HG02678 (cell line): Measurements from ENCODE around the gene NIN.
"Not testable (repeated sequence)": the region's sequence is repeated elsewhere in the genome, so short reads cannot be mapped to it uniquely, and the experiment has no call there.

Source experiments
- ATAC-seq: cut with Tn5 transposase; IDR thresholded peaks from one replicate; pipeline ENCODE4 v1.9.1; 2021; ENCODE audit warnings: mild to moderate bottlenecking, moderate library complexity; ENCODE audit not compliant: unreplicated experiment

NIN gene

DNA sequence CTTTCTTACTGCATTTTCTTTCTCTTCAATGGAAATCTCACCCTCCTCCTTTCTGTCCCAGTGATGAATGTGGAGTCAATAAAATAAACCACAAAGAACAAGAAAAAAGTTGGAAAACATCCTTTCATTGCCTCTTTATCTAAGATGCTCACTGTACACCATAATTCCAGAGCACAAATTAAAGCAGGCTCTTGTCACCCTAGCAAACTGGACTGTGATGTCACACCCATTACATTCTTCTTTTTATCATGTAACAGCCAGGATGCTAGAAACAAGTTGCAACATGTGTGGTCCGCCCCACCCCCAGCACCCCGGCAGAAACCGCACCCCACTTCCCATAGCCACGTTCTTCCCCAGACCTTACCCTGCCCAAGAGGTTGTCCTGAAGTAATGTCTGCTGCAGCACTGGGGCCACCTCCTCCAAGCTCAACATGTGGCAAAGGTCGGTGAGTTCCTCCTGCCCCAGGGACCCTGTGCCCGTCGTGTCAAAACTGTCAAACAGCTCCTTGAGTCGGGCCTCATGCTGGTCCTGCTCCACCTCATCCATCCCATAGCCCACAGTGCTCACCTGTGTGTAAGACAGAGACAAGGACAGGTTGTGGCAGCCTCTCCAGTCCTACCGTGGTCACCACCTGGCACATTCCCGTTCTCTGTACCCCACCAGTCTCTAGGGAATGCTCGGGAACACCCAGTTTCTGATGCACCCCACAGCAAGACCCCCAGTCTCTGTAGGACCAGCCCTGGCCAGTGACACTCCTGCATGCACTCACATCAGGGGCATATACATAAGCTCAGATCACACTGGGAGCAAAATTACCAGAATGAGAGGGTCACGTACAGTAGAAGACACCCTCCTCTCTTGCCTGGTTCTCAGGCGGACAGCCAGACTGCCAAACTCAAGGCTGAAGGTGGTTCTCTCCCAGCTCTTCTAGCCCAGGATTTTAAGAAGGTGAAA, 9.2 kb downstream of the NIN start:
- ATAC-seq, result no peak

DNA sequence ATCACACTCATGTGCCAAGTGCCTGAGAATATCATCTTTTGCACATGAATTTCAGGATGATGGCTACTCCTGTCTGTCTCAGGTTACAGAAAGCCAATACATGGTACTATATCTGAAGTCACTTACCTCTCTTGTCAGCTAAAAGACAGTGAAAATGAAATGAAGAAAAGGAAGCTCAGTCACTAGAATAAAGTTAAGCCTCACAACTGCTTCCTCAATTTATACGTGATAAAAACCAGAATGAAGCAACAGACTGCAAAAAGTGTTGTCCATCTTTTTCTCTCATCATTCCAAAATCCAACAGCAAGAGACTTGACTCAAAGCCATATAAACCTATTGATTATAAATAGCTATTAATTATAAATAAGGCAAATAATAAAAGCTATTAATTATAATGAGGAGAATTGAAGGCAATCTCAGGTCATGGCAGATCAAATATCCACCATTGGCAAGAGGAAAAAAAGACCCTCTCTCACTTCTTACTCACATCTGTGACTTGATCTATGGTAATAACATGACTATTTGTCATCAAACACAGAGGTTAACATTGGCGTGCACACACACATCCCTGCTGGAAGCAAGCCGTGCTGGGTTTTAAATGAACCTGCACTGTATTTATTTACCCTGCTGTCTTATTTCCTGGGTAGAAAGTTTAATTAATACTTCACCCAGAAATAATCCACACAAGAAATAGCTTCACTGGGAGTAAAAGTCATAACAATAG, 10.0 kb downstream of the NIN start:
- ATAC-seq, result no peak

DNA sequence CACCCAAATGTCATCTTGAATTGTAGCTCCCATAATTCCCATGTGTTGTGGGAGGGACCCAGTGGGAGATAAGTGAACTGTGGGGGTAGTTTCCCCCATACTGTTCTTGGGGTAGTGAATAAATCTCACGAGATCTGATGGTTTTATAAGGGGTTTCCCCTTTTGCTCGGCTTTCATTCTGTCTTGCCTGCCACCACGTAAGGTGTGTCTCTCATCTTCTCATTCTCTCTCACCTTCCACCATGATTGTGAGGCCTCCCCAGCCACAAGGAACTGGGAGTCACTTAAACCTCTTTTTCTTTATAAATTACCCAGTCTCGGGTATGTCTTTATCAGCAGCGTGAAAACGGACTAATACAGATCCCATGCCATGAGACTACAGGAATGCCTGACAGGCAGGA, 11.7 kb downstream of the NIN start:
- not testable (repeated sequence) for ATAC-seq

DNA sequence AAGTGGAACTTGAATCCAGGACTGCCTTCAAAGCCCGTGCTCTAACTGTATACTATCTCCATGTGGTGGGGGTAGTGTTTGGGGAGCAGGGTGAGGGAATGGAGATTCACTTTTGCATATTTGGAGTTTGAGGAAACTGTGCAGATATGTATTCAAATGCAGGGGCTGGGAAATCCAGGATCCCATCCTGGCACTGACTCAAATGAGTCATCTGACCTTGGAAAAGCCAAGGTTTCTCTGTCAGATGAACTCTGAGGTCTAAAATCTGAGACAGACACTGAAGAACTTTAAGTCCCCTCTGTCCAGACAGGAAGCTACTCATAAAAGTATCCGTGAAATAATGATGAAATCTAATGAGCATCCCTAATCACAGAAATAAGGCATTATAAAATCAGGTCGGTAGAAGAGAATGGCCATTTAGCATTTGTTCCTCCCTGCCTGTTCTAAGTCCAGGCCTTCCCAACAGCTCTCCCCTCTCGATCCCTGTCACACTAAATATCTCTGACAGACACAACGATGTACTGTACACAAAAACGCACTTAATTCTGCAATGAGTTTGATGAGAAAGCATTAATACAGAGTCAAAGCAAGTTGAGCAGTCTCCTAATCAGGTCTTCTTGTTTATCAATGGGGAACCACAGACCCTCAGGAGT, 14.4 kb downstream of the NIN start:
- no peak for ATAC-seq

DNA sequence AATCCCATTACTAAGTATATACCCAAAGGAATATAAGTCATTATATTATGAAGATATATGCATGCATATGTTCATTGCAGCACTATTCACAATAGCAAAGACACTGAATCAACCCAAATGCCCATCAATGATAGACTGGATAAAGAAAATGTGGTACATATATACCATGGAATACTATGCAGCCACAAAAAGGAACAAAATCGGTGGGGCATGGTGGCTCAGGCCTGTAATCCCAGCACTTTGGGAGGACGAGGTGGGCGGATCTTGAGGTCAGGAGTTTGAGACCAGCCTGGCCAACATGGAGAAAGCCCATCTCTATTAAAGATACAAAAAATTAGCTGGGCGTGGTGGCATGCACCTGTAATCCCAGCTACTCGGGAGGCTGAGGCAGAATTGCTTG, 15.4 kb downstream of the NIN start:
- not testable (repeated sequence) for ATAC-seq

DNA sequence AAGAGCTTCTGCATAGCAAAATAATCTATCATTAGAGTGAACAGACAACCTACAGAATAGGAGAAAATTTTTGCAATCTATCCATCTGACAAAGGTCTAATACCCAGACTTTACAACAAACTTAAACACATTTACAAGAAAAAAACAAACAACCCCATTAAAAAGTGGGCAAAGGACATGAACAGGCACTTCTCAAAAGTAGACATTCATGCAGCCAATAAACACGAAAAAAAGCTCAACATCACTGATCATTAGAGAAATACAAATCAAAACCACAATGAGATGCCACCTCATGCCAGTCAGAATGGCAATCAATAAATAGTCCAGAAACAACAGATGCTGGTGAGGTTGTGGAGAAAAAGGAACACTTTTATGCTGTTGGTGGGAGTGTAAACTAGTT, 15.9 kb downstream of the NIN start:
- ATAC-seq, result not testable (repeated sequence)

DNA sequence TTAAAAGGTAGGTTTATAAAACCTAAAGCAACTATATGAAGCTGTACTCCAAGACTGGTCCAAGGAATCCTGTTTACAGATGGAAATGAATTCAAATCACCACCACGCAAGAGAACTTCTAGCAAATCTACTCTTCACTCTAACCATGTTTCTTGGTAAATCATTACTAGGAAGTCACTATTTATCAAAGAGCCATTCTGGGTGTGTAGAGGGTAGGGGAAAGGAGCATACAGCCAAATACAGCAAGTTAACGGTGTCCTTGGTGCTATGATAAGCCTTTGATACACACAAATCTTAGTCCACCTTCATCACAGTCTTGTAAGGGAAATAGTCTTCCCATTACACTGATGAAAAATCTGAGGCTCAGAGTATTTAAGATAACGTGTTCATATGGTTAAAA, 16.8 kb downstream of the NIN start:
- ATAC-seq, result no peak

DNA sequence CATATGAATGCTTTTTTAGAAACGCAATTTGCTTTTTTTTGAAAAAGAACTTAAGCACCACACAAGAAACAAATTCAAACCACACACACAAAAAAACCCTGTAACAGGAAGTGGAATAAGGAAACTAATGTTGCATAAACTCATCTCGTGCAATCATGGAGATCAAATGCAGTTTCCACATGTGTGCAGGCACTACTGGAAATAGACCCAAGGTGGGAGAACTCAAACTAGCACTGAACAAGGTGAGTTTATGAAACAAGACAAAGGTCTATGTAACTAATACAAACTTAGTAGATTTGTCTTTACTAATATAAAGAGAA, 17.5 kb downstream of the NIN start:
- peak; percentile 55 for ATAC-seq

DNA sequence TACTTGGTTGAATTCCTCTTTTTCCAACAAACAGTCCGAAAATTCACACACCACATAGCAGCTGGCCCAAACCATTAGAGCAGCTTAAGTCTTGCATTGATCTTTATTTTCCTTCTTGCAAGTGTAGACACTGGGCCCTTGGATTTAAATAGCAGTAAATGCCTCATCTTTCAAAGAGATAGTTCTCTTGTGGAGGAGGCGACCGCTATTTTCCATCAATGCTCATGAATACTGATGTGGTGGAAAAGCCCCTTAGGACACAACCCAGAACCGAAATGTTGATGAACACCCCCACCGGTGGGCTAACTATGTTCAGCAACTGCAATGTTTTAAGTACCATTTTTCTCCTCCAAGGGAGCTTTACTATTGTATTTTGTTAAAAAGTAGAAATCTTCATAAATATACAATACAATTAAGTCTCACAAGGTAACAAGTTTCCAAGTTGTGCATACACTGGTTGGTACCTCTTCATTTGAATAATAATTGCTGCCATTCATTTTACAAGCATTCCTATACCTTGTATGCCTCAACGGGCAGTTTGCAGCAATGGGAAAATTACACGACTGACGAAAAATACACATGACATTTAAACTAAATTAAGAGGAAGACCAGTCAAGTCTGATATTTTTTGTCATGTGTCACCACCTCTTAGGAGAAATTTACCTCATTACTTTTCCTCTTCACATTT, 18.0 kb downstream of the NIN start:
- ATAC-seq, result peak; percentile 4

DNA sequence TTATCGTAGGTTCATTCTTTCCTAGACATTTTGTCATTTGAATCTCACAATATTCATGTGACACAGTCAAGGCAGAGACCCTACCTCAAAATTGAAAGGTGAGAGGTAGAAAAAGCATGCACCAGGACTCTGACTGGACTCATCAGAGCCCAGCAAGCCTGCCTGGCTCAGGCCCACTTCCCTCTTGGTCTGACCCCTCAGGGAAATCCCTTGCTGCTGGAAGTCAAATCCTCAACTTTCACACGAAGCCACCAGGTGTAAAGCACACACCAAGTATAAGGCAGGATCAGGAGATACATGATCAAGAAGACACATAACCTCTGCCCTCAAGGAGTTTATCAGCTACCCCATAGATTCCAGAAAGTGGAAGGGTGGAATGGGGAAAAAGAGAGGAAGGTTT, 18.8 kb downstream of the NIN start:
- ATAC-seq, result no peak

DNA sequence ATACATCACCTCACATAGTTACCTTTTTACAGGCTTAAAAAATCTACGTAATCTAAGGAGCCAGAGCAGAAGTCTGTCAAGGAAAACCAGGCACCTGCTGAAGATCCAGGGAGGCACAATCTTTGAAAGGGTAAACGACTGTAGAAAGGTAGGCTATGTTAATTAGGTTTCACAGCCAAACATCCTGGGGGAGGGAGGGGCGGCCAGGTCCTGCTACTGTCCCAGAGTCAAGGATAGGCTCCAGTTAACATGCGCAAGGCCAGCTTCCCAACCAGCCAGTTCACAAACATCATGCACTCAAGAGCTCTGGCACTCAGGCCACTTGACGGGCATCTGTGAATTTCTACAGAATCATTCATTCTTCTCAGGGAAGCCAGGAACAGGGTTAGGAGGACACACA, 22.9 kb downstream of the NIN start:
- ATAC-seq, result no peak

DNA sequence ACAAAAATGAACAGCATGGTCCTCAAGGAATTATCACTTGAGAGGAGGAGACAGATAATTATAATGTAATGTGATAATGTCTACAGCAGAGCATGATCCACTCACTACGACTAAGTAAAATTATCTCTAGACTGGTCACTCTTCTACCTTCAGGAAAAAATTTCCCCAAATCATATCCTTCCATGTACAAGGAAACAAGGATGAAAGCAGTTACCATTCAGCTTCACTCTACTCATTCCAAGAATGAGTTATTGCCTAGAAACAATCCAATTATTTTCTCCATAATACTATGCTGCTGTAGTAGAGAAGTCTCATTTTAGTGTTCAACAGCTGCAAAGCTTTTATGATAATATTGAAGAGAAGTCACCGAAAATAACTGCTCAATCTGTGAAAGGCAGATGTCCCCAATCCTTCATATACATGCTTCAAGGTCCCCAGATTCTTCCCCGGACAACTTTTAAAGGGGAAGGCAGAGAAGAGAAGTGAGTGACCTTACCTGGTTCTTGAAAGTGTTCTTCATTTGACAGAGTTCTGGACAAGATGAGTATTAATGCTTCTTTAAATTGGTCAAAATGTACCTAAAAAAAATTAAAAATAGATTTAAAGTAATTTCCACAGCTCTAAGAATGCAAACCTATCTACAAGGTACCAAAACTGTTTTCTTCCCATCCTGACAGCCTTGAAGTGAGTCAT, 24.6 kb downstream of the NIN start:
- no peak for ATAC-seq

DNA sequence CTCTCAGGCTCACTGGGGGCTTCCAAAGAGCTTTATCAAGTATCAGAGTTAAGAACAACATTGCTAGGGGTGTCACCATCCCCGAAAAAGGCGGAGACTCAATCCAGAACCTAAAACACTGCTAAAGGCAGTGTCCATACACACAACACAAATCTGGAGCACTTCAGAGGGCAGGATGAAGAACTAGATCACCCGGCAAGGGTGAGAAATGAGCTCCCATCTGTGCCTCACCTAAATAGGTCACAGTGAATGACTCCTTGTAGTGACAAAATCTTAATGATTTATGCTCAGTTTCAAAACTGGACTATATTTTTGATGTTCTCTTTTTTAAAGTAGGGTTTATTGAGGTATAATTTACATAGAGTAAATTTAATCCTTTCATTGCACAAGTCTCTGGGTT, 25.6 kb downstream of the NIN start:
- no peak for ATAC-seq

DNA sequence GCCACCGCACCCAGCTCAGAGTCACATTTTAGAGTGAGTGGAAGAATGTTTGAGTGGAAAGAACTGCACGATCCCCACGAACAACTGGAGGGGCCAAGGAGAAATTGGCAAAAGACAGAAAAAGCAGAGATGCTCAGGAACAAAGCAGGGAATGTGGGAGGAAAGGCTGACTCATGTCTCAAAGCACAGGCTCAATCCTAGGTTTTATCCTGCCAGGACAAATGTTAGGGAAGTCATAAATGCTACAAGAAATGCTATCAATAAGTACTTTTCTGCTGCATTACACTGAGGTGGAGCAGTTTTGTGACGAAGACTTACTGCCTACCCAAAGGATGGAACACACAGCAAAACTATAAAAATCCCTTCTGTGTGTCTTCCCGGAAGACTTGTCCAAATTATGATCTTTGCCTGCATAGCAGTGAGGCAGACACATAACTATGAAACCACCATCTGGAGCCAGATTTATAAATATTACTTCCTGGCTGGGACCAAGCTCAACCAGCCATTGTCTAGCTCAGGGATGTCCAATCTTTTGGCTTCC, 26.7 kb downstream of the NIN start:
- no peak for ATAC-seq

DNA sequence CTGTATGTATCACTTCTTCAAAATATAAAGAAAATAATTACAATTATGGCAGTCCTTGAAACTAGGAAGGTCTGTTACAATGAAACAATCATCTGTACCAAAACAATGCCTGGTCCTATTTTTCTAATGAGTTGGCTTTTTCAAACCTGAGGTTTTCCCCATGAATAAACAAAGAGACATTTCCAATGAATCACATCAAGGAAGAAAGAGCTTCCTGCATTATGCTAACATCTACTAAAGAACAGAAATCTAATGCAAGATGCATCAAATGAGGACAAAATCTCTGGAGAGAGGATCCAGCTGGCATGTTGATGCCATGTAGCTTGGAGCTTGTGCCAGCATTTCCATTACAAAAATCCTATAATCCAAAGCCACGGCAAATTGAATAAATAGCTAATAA, 29.3 kb downstream of the NIN start:
- ATAC-seq, result no peak

DNA sequence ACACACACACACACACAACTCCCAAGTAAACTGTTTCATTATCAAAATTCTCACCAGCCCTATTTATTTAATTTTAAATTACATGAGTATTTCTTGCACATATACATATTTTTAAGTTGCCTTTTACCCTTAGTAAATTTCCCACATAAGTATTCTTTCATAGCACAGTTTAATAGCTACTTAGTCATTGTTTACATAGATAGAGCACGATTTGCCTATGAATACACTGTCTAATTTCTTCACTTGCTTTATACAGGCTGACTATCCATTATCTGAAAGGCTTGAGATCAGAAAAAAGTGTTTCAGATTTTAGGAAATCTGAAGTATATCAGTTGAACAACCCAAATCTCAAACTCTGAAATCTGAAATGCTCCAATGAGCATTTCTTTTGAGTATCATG, 30.9 kb downstream of the NIN start:
- no peak for ATAC-seq

DNA sequence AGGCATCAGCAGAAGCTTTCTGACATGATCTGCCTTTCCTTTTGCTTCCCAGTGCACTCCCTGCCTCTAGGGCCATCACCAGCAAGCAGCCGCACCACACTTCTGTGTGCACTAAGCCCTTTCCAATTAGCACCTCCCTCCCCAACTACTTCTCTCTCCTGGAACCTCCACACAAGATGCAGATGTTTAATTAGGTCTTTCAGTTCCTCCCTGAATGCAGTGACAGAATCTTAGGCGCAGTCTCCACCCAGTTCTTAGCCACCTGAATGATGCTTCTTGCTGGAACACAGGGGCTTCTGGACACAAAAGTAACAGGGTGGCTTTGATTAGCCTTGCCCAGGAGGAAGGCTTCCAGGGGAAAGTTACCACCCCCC, 32.9 kb downstream of the NIN start:
- ATAC-seq, result peak; percentile 84

DNA sequence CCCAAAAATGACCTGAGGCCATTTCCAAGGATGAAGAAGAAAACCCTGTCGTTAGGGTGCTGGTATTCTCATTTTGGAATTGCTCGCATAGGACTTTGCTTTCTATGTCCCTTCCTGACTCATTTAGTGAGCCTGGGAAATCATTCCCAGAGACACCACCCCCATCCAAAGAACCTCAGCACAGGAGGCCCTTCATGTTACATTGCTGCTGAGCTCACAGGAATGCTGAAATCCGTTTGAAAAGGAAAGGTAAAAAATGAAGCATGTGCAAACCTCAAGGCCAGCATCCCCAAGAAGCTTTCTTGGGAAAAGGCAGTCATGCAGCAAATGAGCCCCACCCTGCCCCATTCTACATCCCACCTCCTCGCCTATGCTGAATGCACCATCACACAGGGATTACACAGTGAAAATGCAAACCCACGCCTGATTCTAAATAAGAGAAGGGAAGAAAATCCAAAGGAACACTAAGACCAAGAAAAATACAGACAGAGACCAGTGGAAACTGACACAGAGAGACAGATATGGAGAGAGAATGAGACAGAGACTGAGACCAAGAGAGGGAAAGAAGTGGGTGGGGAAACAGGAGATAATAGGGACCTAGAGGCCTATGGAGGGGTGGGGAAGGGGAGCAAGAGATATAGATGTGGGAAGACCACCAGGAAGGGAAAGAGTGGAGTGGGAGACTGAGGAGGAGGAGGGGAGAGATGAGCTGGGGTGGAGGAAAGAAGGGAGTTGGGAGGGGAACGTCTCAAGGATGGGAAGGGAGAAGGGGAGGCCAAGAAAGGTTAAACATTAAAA, 33.5 kb downstream of the NIN start:
- no peak for ATAC-seq

DNA sequence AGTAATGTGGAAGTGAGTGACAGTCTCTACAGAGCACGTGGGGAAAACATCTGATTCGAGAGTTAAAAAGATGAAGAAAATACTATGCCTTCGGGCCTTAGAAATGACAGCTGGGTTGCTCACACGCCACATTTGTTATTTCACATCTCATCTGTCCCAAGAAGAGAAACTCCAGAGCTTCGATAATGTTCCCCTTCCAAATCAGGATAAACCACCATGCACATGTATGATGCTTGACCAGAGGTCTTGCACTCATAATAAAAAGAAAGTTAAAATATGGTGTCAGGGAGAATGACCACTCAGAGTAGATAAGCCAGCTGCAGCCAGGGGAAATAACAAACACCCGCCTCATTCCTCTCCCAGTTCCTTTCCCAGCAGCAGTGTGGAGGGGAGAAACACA, 34.6 kb downstream of the NIN start:
- no peak for ATAC-seq

DNA sequence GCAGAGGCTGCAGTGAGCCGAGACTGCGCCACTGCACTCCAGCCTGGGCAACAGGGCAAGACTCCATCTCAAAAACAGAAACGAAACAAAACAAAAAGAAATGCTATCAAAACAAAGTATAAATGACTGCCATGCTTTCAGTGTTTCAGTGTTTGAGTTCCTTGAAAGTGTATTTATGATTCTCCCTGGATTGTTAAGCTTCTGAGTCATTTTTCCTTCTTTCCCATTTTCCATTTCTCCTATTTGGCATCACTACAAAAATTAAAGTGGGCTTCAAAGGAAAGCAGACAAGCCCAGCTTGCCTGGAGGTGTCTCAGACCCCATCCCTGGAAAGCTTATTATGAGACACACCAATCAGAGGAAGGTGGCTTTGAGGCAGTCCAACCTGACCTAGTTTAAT, 35.1 kb downstream of the NIN start:
- no peak for ATAC-seq
